Tongue (tissue), 2 donors: ENCODE data around the gene CSH2. TPM values are rescaled to one million over a fixed set of nuclear protein-coding genes. Genes with fewer than 3 reads are reported as not detected.
"Not testable (repeated sequence)": the region's sequence is repeated elsewhere in the genome, so short reads cannot be mapped to it uniquely, and the experiment has no call there.

Experiments
- DNase-seq: peaks from one replicate; pipeline ENCODE4 v3.0.0-alpha.2; 2015
- total RNA-seq: library from RNA; depleted of rRNA; stranded (reverse); fragments of >200 nt; gene quantifications from one replicate; pipeline ENCODE4 v1.2.3, GENCODE V29; 2014

CSH2 gene
- total RNA-seq, 1 donor from 2014 or later, result not detected

GRCh38 chr17:63896524-63897354 lies 23.3 kb upstream of the CSH2 start, which contains the start of gene CSH1:
TSS of gene CSH1 (minus strand) at chr17:63896574. CDS start at chr17:63896511, 63 bp downstream.
- DNase-seq, result not testable (repeated sequence)

DNA sequence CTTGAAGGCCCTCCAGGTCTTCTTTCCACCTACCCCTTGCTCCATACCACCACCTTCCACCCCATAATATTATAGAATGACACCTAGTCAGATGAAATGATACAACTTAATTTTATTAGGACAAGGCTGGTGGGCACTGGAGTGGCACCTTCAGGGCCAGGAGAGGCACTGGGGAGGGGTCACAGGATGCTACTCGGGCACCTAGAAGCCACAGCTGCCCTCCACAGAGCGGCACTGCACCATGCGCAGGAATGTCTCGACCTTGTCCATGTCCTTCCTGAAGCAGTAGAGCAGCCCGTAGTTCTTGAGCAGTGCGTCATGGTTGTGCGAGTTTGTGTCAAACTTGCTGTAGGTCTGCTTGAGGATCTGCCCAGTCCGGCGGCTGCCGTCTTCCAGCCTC lies 21.3 kb upstream of the CSH2 start:
- DNase-seq, result not testable (repeated sequence)

DNA sequence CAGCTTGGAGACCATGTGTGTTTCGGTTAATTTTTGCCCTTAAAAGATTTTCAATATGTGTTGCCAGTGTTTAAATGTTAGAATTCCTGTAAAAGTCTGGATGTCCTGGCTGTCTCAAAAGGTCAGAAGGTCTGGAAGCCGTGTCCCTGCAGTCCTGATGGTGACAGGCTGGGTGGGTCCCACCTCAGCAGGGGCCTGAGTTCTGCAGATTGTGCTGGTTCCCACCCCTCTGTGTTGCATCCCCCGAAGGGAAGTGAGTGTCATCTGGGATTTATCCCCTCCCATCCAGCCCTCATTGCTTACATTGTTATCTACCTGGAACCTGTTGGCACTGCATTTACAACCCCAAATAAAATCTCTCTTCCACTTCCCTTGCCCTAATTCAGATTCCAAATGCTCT lies 20.5 kb upstream of the CSH2 start:
- DNase-seq, result not testable (repeated sequence)

- not testable (repeated sequence) for DNase-seq
These were observed 19.0 kb upstream of the CSH2 start for GRCh38 chr17:63892316-63893037.

- DNase-seq, result peak; percentile 57
These were observed 15.8 kb upstream of the CSH2 start for GRCh38 chr17:63889026-63889848.

- DNase-seq, result not testable (repeated sequence)
These were observed 11.6 kb upstream of the CSH2 start for GRCh38 chr17:63885119-63885518.

GRCh38 chr17:63882626-63883126 lies 9.2 kb upstream of the CSH2 start:
- DNase-seq, result not testable (repeated sequence)

DNA sequence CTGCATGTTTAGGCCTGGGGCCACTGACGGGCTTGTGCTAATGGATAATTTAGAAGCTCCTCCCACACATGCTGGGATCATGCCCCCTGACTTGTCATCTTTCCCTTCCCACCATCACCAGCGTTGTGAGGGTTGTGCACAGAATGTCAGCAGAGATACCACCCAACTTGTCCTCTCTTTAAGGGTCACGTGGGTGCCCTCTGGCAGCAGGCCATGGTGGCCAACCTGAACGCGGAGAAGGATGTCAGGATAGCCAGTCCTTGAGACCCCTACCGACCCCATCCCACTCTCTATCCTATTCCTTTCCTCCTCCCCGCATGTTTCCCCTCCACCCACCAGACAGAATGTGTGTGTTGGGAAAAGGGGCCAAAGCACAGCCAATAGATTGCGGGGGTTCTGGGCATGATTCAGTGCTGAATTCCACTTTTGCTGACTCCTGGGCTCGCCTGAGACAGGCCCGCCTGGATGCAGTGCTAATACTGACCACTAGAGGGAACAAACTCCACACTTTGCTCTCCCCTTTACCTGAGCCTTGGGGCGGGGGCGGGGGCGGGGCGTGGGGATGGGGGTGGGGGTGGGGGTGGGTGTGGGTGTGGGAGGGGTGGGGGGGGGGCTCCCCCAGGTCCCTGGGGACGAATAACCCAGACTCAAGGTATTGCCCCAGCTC lies 8.6 kb upstream of the CSH2 start, which contains the start of gene GH2:
Gene GH2, minus strand, starts transcription at position 10 of the 667 bp plus-strand sequence. CDS start 143 bp downstream, outside the sequence.
- DNase-seq, result peak; percentile 48

GRCh38 chr17:63881337-63881736 lies 7.9 kb upstream of the CSH2 start:
- not testable (repeated sequence) for DNase-seq

- no peak for DNase-seq
These were observed 7.2 kb upstream of the CSH2 start for GRCh38 chr17:63880706-63881105.

- not testable (repeated sequence) for DNase-seq
These were observed 4.9 kb upstream of the CSH2 start for GRCh38 chr17:63878413-63878812.

DNA sequence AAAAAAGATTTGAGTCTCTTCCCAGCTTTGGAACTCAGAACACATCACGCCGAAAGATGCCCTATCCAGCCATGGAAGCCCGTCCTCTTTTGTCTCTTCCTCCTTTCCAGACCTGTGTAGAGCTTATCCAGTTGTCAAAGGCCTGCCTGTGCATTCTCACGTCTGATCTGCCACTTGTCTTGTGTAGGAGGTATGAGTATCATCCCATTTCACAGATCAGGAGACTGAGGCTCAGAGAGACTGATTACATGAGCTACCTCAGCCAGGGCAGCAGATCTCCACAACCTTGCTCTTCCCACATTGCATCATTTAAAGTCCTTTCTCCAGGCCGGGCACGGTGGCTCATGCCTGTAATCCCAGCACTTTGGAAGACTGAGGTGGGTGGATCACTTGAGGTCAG lies 1.2 kb upstream of the CSH2 start:
- DNase-seq, result not testable (repeated sequence)

GRCh38 chr17:63874061-63874626 lies 667 bp upstream of the CSH2 start:
- DNase-seq, result not testable (repeated sequence)

GRCh38 chr17:63871646-63872365 lies 1.7 kb downstream of the CSH2 start:
- not testable (repeated sequence) for DNase-seq

- DNase-seq, result not testable (repeated sequence)
These were observed 3.2 kb downstream of the CSH2 start for GRCh38 chr17:63870292-63870665.

DNA sequence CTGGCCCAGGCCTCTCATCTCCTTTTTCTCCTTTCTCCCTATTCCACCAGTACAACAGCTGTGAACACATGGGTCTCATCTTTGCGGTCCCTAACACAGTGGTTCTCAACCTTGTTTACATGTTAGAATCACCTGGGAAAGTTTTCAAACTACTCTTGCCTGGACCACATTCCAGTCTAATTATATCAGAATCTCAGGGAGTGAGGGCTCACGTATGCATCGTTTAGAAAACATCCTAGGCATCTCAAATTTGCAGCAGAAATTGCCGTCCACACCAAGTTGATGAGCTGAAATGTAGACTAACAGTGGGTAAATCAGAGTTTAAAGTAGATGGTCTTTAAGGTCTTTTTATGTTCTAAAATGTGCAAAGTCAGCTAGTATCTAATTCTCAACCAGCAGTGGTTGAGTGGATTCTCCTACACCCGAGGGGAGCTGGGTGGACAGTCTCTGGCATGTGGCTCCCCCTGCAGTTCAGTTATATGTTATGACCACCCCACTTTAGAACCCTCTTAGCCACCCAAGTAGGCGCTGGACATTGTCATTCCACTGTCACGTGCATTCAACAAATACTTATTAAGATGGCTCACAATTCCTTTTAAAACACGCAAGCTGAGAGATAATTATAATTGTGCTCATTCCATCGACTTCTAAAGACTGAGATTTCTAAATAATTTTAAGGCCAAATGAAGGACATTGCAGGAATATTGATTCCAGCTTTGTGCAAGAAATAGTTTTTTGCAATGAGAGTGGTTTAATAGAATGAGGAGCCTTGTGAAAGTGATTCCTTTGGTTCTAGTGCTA lies 3.8 kb downstream of the CSH2 start:
- not testable (repeated sequence) for DNase-seq

GRCh38 chr17:63866625-63867024 lies 6.9 kb downstream of the CSH2 start:
- DNase-seq, result not testable (repeated sequence)

DNA sequence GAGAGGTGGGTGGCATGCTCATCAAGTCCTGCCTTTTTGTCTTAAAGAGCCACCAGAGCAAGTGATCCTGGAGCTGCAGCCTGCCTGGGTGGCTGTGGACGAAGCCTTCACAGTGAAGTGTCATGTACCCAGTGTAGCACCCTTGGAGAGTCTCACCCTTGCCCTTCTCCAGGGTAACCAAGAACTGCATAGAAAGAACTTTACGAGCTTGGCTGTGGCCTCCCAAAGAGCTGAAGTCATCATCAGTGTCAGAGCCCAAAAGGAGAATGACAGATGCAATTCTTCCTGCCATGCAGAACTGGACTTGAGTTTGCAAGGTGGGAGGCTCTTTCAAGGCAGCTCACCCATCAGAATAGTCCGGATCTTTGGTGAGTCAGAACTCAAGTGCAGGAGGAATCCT lies 14.2 kb downstream of the CSH2 start:
- DNase-seq, result no peak

- not testable (repeated sequence) for DNase-seq
These were observed 17.1 kb downstream of the CSH2 start for GRCh38 chr17:63856425-63856824.
